NCI-H2196 treated with DMSO at 0.1 percent for 48 hours (cell line): ENCODE data around the gene TOX2.

Experiments
- DNase-seq: peaks from one replicate; lab custom pipeline; 2025; ENCODE audit not compliant: unreplicated experiment; lab: John Stamatoyannopoulos, UW

TOX2 gene

DNA sequence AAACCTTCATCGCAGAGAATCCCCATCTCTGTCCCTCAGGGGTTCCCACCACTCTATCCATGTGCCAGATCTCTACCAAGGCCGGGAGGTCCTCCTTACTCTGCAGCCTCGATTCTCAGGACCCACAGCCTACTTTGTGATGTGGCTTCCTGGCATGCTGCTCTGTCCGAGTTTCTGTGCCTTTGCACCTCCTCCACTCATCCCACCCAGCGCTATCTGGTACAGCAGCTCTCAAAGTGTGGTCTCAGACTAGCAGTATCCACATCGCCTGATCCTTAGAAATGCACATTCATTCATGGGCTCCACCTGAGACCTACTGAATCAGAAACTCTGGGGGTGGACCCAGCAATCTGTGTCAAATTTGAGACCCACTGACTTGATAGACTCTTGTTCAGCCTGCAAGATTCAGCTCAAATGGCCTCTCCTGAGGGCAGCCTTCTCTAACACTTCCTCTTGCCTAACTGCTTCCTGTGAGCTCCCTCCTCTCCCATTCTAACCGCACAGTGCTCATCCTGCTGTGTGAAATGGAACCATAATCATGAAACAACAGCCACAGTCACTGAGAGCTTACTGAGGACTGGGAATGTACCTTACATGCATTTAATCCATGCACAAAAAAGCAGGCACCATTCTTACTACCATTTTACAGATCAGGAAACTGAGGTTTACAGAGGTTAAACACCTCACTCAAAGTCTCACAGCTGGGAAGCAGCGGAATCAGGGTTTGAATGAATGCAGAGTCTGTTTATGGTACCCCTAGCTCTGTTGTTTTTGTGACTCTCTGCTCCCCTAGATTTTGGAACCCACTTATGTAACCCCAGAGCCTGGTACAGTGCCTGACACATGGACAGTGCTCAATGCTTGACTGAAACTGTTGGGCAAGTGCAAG lies 202.9 kb downstream of the TOX2 start:
- no peak for DNase-seq

DNA sequence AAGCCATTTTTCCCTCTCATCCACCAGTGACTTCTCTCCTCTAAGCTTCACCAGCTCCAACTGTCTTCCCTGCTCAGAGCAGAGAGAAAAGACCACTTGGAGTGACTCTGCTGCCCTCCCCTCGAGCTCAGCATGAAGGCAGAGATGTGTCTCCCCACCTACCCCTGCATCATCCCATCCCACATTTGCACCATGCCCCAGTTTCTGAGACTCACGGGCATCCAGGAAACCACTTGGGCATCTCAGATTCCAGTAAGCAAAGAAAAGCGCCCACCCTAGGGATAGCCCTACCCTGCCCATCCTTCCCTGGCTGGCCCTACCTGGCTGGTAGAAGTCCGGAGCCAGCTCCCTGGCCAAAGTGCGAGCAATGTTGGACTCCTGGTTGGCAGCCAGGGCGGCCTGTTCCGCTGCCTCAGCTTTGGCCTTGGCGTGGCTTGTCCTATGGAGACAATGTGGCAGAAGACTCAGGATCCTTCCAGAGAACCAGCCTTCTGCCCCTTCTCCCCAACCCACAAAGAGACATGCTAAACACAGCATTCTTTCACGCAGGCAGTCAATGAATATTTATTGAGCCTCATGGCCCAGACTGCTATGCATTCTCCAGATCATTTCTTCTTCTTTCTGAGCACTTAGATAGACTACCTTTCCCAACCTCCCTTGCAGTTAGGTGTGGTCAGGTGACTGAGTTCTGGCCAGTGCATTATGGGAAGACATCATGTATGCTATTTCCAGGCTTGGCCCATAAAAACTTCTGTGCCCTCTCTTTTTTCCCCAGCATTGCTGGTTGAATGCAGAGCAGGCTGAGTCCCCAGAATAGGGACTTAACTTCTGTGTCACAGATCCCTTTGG lies 203.8 kb downstream of the TOX2 start:
- no peak for DNase-seq
